Nephron progenitor cell (in vitro differentiated cells): ENCODE results near the gene PLCL2.

Experiments
- DNase-seq: peaks from one replicate; pipeline ENCODE4 v3.0.0; 2021
- H3K27ac Mint-ChIP-seq: 2 replicates; pipeline ENCODE4 v1.8.0; 2021; ENCODE audit warnings: mild to moderate bottlenecking, moderate library complexity, mixed read lengths
- H3K27me3 Mint-ChIP-seq: 2 replicates; pipeline ENCODE4 v1.8.0; 2021; ENCODE audit warnings: mild to moderate bottlenecking, low read depth, mixed read lengths; ENCODE audit not compliant: poor library complexity
- H3K36me3 Mint-ChIP-seq: 2 replicates; pipeline ENCODE4 v1.8.0; 2021; ENCODE audit warnings: low read depth, mixed read lengths
- H3K4me1 Mint-ChIP-seq: 2 replicates; pipeline ENCODE4 v1.8.0; 2021; ENCODE audit warnings: mixed read lengths
- H3K4me3 Mint-ChIP-seq: 2 replicates; pipeline ENCODE4 v1.8.0; 2021; ENCODE audit warnings: mild to moderate bottlenecking, moderate library complexity, mixed read lengths
- H3K9me3 Mint-ChIP-seq: 2 replicates; pipeline ENCODE4 v1.8.0; 2021; ENCODE audit warnings: mild to moderate bottlenecking, moderate library complexity, mixed read lengths
- CTCF ChIP-seq: fragments of 200-600 bp; sonication (generic); IDR thresholded peaks from 2 replicates; pipeline ENCODE4 v1.5.0; 2021; ENCODE audit warnings: antibody characterized with exemption

The PLCL2 gene

GRCh38 chr3:16869261-16870005 lies 15.3 kb upstream of the PLCL2 start:
- Mint-ChIP-seq H3K27me3 (peaks cover 7% of the 10 kb centered on the region), H3K36me3 (no peaks in the 10 kb centered on the region), H3K4me3 (no peak overlapping the region), H3K9me3 (no peaks in the 10 kb centered on the region), H3K4me1 (peaks cover 6% of the 10 kb centered on the region), H3K27ac (no peak overlapping the region)
- DNase-seq: no peak
- no peak for TF ChIP-seq CTCF

- no peaks in the 10 kb centered on the region for H3K36me3 Mint-ChIP-seq
- peaks cover 14% of the 10 kb centered on the region for H3K27me3 Mint-ChIP-seq
- DNase-seq: no peak
- H3K9me3 Mint-ChIP-seq: no peaks in the 10 kb centered on the region
- no peak overlapping the region for H3K27ac Mint-ChIP-seq
- H3K4me3 Mint-ChIP-seq: no peak overlapping the region
- no peak for TF ChIP-seq CTCF
- peaks cover 5% of the 10 kb centered on the region for H3K4me1 Mint-ChIP-seq
Observed at GRCh38 chr3:16871915-16872842, 12.6 kb upstream of the PLCL2 start.

GRCh38 chr3:16873872-16874271 lies 10.9 kb upstream of the PLCL2 start:
- peaks cover 4% of the 10 kb centered on the region for H3K9me3 Mint-ChIP-seq
- H3K4me1 Mint-ChIP-seq: peaks cover 15% of the 10 kb centered on the region
- H3K4me3 Mint-ChIP-seq: no peak overlapping the region
- no peak overlapping the region for H3K27ac Mint-ChIP-seq
- TF ChIP-seq CTCF: no peak
- H3K36me3 Mint-ChIP-seq: no peaks in the 10 kb centered on the region
- no peak for DNase-seq
- H3K27me3 Mint-ChIP-seq: peaks cover 20% of the 10 kb centered on the region

- no peak for DNase-seq
- Mint-ChIP-seq H3K36me3 (no peaks in the 10 kb centered on the region), H3K27me3 (peaks cover 23% of the 10 kb centered on the region), H3K27ac (no peak overlapping the region), H3K4me3 (no peak overlapping the region), H3K4me1 (peaks cover 15% of the 10 kb centered on the region), H3K9me3 (peaks cover 4% of the 10 kb centered on the region)
- no peak for TF ChIP-seq CTCF
Observed at GRCh38 chr3:16875876-16876550, 8.7 kb upstream of the PLCL2 start.

- Mint-ChIP-seq H3K4me3 (no peak overlapping the region), H3K36me3 (no peaks in the 10 kb centered on the region), H3K4me1 (peaks cover 15% of the 10 kb centered on the region), H3K27me3 (peaks cover 25% of the 10 kb centered on the region), H3K9me3 (peaks cover 4% of the 10 kb centered on the region), H3K27ac (no peak overlapping the region)
- DNase-seq: no peak
- no peak for TF ChIP-seq CTCF
Observed at GRCh38 chr3:16877505-16877904, 7.2 kb upstream of the PLCL2 start.
